Testis (tissue), 2 donors: ENCODE measurements around the gene NPAS3.

Source experiments
- POLR2A ChIP-seq: fragments of 450-650 bp; IDR thresholded peaks from one replicate; pipeline ENCODE4 v1.6.1; 2017; ENCODE audit warnings: antibody characterized with exemption, mild to moderate bottlenecking, moderate library complexity
- TF ChIP-seq, protein P1 (sequence below), 3 experiments: fragments of 450-650 bp in 2 of 3; fragments of 200-600 bp in 1 of 3; sonication (generic) in 1 of 3; IDR thresholded peaks; one replicate each; pipeline ENCODE4 v1.5.1; 2016 to 2019; ENCODE audit warnings: antibody characterized with exemption in 3 of 3, mild to moderate bottlenecking in 2 of 3, moderate library complexity in 1 of 3

DNA sequence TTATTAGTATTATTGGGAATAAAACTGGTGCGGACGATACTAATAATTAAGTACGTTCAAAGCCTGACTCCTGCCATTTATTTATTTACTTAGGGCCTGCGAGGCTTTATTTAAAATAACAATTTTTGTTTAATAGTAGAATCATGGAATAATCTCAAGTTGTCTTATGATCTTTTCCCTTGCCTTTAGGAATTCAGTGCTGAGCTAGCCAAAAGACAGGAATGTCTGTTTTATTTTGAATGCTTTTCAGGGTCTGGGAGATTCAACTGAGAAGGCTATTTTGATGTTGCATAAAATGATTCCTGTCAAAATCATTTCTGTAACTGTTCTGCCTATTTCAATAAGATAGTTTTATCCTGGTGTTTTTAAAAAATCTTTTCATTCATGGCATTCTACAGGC, 522.4 kb downstream of the NPAS3 start:
- no peak for TF ChIP-seq POLR2A
- TF ChIP-seq, protein P1, sequence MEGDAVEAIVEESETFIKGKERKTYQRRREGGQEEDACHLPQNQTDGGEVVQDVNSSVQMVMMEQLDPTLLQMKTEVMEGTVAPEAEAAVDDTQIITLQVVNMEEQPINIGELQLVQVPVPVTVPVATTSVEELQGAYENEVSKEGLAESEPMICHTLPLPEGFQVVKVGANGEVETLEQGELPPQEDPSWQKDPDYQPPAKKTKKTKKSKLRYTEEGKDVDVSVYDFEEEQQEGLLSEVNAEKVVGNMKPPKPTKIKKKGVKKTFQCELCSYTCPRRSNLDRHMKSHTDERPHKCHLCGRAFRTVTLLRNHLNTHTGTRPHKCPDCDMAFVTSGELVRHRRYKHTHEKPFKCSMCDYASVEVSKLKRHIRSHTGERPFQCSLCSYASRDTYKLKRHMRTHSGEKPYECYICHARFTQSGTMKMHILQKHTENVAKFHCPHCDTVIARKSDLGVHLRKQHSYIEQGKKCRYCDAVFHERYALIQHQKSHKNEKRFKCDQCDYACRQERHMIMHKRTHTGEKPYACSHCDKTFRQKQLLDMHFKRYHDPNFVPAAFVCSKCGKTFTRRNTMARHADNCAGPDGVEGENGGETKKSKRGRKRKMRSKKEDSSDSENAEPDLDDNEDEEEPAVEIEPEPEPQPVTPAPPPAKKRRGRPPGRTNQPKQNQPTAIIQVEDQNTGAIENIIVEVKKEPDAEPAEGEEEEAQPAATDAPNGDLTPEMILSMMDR (IDR thresholded peaks at IDR 0.05) = no peak
